COLO668 (cell line): ENCODE measurements around the gene RAB11FIP4.
A peak's percentile ranks its signal among the peaks of the same experiment; 100 is the strongest.

Experiments
- DNase-seq: peaks from one replicate; lab custom pipeline; 2025; ENCODE audit not compliant: unreplicated experiment; lab: John Stamatoyannopoulos, UW

Gene RAB11FIP4

DNA sequence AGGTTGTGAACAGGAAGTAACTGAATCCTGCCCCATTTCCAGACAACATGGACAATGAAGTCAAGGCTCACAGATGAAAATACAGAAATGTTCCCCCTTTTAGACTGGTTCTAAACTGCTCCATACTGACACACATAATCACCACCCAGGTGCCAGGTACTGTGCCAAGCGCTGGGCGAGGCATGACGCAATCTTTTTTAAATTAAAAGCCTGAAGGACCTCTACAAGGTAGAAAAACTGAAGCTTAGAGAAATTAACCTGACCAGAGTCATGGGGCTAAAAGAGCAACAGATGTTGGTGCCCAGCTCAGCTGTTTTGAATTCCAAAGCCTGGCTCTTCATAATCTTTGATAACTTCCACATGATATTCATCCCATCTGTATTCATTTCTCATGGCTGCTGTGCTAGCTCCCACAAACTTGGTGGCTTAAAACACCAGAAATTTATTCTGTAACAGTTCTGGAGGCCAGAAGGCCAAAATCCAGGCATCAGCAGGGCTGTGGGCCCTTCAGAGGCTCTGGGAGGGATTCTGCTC, 4.9 kb upstream of the RAB11FIP4 start:
- DNase-seq: no peak

DNA sequence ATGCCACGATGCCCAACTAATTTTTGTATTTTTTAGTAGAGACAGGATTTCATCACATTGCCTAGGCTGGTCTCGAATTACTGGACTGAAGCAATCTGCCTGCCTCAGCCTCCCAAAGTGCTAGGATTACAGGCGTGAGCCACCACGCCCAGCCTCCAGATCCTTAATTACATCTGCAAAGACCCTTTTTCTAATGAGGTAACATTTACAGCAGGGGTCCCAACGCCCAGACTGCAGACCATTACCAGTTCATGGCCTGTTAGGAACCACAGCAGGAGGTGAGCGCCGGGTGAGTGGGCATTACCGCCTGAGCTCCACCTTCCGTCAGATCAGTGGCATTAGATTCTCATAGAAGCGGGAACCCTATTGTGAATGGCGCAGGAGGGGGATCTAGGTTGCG, 4.0 kb upstream of the RAB11FIP4 start:
- DNase-seq: no peak

DNA sequence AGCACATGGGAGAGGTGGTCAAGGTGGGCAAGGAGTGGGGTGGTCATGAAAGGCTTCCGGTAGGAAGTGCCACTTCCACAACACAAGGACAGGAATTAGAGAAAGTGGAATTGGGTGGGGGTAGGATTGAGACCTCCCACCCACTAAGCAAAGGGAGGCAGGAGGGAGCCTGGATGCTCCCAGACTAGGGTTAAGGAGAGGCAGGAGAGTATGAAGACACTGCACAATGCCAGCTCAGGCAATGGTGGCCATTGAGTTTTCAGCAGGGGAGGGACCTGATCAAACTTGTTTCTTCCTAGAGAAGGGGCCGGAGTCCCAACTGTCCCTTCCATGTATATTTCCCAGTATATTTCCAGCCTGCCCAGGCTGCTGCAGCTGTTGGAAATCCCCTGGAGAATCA, 3.1 kb upstream of the RAB11FIP4 start:
- no peak for DNase-seq

DNA sequence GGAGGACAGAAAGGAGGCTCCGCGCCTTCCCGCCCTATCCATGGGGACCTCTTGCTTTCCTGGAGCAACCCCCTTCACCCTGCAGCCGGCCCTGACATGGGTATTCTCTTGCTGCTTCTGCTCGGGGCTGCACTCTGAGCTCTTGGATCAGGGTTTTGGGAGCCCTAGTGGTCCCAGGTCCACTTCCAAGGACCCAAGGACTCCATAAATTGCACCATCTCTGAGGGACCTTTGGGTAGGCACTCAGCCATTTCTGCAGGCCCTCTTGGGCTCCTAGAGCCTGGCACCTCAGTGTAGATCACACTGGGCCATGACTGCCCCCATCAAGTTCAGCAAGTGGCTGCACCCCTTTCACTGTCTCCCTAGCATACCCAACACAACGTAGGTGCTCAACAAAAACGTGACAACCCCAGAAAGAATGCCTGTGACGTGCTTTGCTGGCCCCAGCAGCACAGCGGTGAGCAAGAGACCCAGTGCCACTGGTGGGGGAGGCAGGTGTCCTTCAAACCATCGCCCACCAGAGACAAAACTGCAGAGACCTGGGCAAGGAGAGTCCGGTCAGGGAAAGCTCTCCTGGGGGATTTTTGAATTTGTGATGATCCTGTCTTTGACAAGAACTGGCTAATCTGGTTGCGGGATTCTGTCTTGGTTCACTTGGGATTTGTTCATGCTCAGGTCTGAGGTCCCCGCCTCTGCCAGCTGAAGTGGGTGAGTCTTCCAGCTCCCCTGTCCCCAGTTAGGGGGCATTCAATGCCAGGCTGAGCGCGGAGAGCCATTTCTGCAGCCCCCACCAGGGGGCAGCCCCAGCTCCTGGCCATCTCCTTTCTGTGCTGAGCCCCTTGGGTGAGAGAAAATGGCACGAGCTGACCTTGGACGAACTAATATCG, 2.5 kb upstream of the RAB11FIP4 start:
- peak; percentile 27 for DNase-seq

DNA sequence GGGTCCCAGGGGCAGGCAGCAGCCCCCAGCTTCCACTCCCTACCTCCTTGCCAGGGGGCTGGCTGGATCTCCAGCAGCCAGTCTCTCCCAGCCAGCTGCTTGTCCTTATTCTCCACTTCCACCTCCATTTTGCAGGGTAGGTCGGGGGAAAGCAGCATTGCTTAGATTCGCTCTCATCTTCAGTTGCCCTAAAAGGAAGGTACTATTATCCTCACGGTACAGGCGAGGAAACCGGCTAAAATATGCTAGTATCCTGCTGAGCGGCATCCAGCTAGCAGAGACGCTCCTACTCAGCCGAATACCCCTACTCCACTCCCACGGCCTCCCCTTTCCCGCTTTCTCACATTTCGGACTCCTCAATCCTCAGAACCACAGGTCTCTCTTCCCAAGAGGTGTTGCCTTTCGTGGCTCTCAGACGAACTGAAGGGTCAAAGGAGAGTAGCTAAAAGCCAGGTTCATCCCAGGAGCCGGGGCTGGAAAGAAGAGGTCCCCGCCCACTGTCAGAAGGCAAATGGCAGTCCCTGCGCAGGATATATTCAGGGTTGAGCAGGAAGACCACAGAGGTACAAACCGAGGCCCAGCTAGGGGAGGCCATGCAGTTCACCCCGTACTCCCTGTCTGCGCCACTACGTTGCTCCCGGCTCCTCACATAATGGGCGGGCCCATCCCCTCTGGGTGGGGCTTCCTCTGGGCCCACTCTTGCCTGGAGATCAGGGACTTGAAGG, 1.7 kb upstream of the RAB11FIP4 start:
- no peak for DNase-seq

DNA sequence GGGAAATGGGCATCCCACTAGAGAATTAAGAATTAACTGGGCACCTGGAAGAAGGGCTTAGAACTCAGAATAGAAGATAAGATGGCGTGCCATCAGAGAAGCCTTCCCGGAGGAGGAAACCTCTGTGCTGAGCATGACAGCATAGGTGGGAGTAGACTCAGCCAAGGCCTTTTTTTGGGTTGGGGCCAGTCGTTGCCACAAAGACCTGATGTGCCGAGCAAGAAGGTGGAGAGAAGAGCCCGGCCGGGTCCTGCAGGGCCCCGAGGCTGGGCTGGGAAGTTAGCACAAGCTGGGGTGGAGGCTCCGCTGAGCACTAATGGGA, 1.1 kb upstream of the RAB11FIP4 start:
- no peak for DNase-seq

DNA sequence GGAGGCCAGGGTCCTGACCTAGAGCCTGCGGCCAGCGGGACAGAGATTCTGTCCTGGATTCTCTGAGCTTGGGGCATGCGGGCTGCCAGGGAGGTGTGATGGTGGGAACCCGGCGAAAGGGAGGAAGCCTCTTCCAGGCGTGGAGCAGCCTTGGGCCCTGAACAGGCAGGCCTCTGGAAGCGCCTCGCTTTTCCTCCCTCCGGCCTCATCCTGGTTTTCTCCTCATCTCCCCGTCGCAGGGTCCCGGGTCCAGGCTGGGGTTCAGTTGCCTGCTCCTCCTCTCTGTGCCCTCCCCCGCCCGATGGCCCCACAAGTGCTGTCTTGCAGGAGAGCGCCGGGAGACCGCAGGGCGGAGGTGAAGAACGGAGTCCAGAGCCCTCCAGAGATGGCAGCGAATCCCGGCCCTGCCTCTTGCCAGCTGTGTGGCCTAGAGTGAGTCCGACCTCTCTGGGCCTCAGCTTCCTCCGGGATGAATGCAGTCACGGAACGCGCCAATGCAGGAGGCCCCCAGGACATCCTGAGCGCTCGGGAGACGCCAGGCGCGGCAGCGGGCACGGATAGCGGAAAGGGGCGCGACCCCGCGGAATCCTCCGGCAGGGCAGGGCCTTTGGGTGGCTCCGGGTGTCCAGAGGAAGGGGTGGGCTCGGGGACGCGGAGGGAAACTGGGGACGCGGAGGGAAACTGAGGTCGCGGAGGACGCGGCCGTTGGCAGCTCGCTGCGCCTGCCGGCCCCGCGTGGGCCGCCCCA, 553 bp upstream of the RAB11FIP4 start:
- no peak for DNase-seq

DNA sequence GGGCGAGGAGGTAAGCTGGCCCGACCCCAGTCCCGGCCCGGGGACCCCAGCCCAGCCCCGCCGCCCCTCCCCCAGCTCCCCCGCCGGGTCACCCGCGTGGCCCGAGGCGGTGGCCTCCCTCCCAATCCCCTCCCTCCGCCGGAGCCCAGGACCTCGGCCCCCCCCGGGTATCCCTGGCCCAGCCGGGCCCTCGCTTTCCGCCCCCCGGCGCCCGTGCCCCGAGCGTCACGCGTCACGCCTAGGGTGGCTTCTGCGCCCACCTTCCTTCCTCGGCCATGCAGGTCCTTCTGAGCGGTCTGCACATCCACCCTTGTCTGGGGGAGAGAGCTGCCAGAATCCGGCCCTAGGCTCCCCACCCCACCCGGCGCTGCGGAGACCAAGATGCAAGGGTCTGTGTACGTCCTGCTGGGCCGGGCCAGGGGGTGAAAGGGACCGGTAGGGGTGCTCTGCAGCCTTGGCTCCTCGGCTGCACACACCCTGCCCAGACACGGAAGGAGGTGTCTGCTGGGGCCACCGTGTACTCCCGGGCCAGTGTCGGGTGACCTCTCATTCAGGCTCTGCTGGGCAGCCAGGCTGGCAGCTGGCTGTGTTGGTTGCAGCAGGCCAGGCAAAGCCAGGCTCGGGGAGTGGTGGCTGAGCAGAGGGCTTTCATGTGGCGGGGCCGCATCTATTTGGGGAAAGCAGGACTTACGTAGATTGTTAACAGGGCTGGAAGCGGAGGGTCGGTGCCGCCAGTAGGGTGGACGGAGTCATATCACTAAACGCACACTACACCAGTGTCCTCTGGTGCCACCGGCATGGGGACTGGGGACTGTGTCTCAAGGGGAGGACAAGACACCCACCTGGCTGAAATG, 754 bp downstream of the RAB11FIP4 start:
- DNase-seq: peak; percentile 23

DNA sequence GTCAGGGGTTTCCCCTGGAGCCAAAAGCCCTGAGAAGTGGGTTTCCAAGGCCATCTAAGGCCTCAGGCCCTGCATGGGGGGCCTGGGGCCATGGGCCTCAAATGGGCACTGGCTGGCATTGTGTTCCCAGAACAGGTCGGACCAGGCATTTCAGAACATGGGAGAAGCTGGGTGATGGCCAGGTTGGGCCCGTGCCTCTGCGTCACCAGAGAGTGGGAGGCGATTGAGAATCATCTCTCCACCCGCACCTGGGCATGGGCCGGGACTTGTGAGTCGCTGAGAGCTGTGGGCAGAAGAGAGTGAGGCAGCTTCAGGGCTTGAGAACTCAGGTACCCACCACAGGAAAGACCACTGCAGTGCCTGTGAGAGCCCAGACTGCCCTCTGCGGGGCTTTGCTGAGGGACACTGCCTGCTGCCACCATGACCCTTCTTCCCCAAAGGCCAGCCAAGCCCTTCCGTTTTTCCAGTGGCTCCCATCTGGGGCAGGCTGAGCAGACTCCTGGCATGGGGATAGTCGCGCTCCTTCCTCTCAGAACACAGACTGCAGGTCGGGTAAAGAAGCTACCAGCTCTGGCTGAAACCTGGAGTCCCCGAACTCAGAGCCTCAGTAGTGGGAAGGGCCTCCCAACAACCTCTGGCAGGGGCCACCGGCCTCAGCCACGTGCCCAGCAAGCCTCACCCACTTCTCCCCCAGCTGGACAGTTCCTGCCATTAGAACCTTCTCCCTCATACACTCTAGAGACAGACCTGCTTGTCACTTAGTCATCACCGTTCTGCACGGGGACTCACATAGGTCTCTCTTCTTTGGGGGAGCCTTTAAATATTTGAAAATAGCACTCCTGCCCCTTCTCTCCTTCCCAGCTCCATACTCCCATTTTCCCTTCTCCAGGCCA, 1.6 kb downstream of the RAB11FIP4 start:
- no peak for DNase-seq

DNA sequence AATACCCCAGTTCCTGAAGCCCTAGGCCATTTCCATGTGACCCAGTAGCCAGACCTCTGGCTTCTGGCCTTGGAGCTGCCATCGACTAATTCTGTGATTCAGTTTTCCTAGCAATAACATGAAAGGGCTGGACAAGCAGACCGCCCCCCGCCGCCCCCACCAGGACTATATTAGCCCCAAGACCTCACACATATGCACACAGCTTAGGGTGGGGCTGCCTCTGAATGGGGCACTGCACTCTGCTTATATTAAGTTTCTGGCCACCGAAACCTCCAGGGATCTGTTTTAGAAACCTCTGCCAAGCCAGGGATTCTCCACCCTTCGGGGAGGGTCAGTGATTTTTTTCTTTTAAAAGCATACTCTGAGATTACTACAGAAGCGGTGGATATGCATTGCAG, 2.3 kb downstream of the RAB11FIP4 start:
- DNase-seq: no peak

DNA sequence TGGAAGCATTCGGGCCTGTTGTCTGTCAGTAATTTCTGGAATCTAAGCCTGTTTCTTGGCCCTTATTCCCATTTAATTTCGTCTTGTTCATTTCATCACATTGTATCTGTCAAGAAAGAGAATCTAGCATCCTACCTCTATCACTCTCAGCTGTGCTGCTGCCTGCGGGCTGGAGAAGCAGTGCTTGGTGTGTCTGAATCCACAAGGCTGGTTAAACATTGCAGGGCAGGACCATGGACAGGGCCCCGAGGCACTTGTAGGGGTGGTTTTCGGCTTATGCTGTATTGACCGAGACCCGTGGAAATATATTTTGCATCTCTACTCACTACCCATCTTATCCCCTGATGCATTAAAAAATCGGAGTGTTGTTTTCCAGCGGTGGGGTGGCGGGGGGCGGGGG, 3.1 kb downstream of the RAB11FIP4 start:
- DNase-seq: no peak

DNA sequence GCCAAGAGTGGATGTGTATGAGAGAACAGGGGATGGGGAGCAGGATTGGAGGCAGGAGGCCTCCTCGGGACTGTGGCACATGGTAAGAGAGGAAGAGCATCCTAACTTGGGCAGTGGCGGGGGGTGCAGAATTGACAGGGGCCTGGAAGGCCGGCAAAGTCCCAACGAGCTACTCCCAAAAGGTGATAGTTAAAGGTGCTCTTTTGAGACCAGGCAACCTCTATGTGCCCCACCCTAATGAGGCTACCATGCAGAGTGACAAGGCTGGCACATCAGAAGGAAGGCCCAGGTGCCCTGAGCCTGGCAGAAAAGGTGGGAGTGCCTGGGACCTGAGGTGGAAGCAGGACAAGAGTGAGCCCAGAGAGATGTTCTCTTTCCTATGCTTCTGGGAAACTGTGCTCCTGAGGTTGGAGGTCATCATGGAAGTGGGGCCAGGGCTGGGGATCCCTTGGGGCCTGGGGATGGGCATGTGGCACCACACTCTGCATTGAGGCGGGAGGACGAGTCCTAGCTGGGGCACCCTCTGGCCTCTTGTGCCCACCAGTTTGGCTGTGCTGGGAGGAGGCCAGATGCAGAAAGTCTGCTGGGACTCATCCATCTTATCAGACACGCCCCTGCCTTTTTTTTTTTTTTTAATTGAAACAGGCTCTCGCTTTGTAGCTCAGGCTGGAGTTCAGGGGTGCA, 5.9 kb downstream of the RAB11FIP4 start:
- DNase-seq: no peak

DNA sequence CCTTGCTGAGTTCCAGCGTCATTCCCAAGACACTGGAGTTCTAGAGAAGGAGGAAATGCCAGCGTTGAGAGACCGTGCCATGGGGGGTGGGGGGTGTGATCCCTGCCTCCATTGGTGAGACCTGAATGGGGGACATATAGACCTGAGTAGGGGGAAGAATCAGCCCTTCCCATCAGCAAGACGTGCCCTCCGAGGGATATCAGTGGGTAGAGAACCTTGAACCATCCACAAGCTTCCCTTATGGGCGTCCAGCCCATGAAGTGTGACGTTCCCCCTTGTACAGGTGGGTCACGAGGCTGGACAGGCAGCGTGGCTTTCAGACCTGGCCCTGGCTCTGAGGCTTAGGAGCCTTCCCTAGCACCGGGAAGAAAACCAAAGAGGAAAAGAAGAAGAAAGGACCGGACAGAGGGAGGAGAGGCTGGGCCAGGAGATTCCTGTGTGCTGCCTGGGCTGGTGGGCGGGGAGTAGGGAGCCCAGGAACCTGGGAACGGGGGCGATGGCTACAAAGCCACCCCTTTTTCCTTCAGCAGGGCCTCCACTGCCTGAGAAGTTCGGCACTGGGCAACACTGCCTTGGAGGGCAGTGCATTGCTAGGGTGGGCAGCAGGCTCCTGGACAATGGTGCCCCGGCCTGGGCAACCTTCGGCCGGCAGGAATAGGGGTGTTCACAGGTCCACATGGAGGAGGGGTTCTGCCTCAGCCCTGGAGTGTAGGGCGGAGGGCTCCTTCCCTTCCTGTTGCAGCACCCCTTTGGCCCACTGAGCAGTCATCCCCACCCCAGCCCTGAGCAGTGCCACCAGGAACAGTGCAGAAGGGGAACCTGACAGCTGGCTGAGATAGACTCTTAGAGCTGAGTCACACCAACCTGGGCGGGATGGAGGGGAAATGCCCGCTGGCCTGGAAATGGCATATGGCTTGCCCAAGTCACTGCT, 7.2 kb downstream of the RAB11FIP4 start:
- no peak for DNase-seq

DNA sequence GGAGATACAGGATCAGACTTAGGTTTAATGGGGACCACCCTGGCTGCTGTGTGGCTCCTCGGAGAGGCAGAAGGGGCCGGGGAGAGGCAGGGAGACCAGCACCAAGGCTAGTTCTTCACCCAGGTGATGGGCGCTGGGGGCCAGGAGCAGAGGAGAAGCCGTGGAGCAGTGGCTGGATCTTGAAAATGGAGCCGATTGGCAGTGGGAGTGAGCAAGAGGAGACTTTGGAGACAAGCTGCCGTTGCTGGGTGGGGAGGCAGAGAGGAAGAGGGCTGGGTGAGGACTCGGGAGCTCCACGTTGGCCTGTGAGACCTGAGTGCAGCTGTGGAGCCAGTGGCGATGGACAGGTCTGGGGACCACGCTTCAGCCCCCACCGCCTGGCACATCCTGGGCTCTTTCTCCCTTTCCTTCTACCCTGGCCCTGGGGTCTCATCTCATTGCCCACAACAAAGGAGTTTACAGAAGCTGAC, 9.0 kb downstream of the RAB11FIP4 start:
- DNase-seq: no peak

DNA sequence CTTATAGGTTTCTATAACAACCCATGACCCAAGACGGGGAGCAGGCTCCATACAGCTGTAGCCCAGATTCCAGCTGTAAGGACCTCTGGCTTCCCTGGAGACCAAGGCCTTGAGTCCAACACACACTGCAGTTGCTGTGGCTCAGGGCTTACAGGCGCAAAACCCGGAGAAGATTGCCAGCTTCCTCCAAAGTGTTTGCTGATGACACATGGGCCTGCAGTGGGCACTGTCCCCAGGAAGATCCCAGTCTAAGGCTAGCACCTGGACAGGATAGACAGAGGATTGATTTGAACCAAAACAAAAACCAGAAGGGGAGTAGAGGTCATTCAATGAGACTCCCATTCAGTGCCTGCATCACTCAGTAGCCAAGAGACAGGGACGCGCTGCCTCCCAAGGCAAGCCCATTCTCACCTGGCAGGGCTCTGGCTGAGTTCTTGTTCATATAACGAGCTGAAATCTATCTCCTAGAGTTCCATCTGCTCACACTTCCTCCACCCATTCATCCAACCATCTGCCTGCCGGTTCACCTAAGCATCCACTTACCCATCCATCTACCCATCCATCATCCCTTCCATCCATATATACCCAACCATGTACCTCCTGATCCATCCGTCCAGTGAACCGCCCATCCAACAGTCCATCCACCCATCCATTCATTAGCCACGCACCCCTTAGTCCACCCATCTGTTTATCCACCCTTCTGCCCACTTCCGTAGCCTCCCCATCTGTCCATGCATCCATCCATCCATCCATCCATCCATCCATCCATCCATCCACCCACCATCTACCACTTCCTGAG, 10.2 kb downstream of the RAB11FIP4 start:
- no peak for DNase-seq

DNA sequence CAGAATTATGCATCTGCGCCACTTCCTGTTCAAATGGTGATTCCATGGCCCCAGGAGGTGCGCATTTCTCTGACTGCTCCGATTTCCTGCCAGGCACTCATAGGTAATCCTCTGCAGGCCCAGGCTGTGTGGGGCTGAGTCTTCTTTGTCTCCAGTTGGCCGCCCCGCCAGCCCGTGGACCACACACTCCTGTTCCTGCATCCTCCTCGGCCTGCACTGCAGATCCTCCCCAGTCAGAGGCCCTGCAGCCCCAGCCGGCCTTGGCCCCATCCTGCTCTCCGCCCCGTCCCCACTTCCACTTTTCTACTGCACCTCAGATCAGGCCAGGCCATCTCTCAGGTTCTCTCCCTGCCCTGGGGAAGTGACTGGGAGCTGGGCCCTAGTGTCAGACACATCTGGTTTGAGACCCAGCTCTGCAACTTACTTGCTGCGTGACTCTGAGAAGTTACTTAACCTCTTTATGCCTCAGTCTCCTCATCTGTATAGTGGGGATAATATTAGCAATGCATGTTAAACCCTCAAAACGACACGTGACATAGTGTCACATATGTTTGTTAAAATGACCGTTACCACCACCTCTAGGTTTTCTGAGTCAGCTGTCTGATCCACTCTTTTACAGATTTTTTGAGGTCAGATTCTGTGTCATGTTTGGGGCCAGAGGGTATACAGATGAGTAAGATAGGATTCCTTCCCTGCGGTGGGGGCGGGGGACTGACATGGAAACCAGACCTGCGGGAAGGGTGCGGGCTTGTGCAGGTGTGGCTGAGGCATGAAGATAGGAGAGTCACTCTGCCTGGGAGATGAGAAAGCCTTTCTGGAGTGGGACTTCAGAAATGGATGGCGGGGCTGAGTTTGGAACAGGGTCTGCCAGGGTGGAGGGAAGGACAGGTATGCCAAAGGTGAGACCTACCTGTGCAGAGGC, 12.8 kb downstream of the RAB11FIP4 start:
- DNase-seq: no peak
